ENCODE data around the gene TMPRSS3. TPM values are rescaled to one million over a fixed set of nuclear protein-coding genes. Genes with fewer than 3 reads are reported as not detected.

TMPRSS3 gene
- total RNA-seq, 1 experiment from 2014 or later = 4.3 TPM

DNA sequence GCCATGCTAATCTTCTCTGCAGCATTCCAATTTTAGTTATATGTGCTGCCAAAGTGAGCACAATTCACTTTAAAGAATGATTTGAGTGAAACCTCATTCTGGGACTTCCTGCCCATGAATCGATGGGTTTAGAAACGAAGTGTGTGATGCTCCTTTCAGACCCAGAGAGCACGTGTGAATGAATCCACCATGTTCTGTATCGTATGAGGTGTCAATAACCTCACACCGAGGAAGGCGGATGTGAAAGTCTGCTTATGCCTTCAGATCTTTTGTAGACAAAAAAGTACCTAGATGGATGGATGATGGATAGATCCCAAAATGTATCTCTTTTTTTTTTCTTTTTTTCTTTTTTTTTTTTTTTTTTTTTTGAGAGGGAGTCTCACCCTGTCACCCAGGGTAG is 21.7 kb upstream of the TMPRSS3 start:
- no peaks in the 10 kb centered on the region for H3K36me3 ChIP-seq (ENCODE audit: low read depth)
- no peak overlapping the region for H3K4me3 ChIP-seq
- no peak overlapping the region for H2AFZ ChIP-seq
- no peaks in the 10 kb centered on the region for H3K9me2 ChIP-seq (ENCODE audit: insufficient read depth)
- ChIA-PET POLR2A (ENCODE audit: unreplicated experiment) (no interaction called here), CTCF (no interaction called here)
- no peaks in the 10 kb centered on the region for H4K20me1 ChIP-seq (ENCODE audit: insufficient read depth)
- no peak overlapping the region for H3K27ac ChIP-seq
- DNase-seq = no peak
- H3K4me1 ChIP-seq (replicated peaks; ENCODE audit: insufficient read depth) = 0 out of 2 replicates have a peak, but pooled peaks cover 9% of the 10 kb centered on the region
- no peaks in the 10 kb centered on the region for H3K9me3 ChIP-seq (ENCODE audit: insufficient read depth, low read depth)
- intact Hi-C loops (cut with micrococcal nuclease; ENCODE audit: unreplicated experiment) = no loop called here
- no peak overlapping the region for H3K4me2 ChIP-seq
- no TSS peak for BruUV-seq (replicated peaks)
- peaks cover 13% of the 10 kb centered on the region; the same call in 1 of the 2 replicates for H3K27me3 ChIP-seq (ENCODE audit: insufficient read depth, low read depth)
- H3F3A ChIP-seq (ENCODE audit: insufficient read depth, low read depth) = no peaks in the 10 kb centered on the region
- H3K79me2 ChIP-seq (ENCODE audit: low read depth) = no peaks in the 10 kb centered on the region
- TF ChIP-seq, protein P1, sequence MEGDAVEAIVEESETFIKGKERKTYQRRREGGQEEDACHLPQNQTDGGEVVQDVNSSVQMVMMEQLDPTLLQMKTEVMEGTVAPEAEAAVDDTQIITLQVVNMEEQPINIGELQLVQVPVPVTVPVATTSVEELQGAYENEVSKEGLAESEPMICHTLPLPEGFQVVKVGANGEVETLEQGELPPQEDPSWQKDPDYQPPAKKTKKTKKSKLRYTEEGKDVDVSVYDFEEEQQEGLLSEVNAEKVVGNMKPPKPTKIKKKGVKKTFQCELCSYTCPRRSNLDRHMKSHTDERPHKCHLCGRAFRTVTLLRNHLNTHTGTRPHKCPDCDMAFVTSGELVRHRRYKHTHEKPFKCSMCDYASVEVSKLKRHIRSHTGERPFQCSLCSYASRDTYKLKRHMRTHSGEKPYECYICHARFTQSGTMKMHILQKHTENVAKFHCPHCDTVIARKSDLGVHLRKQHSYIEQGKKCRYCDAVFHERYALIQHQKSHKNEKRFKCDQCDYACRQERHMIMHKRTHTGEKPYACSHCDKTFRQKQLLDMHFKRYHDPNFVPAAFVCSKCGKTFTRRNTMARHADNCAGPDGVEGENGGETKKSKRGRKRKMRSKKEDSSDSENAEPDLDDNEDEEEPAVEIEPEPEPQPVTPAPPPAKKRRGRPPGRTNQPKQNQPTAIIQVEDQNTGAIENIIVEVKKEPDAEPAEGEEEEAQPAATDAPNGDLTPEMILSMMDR (conservative IDR thresholded peaks at IDR 0.05) = no peak
- no peak for TF ChIP-seq EZH2 (IDR thresholded peaks at IDR 0.05; ENCODE audit: low read depth)

DNA sequence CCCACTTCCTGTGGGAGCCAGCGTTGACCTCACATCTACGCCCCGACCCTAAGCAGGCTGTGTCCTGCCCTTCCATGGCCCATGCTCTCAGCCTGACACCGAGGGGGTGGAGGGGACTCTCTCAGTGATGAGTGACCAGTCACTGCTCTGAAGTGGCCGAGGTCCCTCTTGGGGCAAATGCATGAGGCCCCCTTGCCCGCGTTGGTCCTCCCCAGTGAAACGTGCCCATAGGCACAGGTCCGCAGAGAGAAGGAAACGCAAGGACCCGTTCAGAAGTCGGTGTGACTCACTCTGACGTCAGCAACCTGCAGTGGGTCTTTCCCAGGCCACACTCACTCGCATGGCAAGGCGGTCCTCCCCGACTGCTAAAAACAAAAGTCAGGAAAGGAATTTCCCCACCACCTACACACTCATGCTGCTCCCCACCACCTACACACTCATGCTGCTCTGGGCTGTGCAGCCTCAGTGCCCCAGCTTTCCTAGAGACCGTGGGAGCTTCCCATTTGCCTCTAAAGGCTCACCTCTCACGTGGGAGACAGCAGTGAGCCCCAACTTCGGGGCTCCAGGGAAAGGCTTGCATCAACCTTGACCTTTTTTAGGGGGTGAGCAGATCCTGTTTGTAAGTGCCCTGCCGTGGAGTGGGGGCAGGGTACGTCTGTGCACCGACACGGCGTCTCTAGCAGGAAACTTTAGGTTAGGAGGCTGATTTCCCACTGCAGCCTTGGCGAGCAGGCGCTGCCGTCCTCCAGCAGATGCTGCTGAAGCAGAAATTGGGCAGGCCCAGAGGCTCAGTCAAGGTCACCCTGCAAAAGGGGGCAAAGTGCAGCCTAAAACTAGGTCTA is 19.3 kb upstream of the TMPRSS3 start:
- Histone ChIP-seq H3K9me3 (ENCODE audit: insufficient read depth, low read depth) (no peaks in the 10 kb centered on the region), H3K9me2 (ENCODE audit: insufficient read depth) (no peaks in the 10 kb centered on the region), H3K4me3 (no peak overlapping the region), H3F3A (ENCODE audit: insufficient read depth, low read depth) (no peaks in the 10 kb centered on the region), H3K4me2 (peak overlapping the region; percentile 59; the same call in 1 of the 2 replicates), H3K79me2 (ENCODE audit: low read depth) (no peaks in the 10 kb centered on the region), H4K20me1 (ENCODE audit: insufficient read depth) (no peaks in the 10 kb centered on the region), H3K27me3 (ENCODE audit: insufficient read depth, low read depth) (no peaks in the 10 kb centered on the region), H3K36me3 (ENCODE audit: low read depth) (no peaks in the 10 kb centered on the region), H3K27ac (no peak overlapping the region), H3K4me1 (replicated peaks; ENCODE audit: insufficient read depth) (0 out of 2 replicates have a peak, but pooled peaks cover 9% of the 10 kb centered on the region), H2AFZ (no peak overlapping the region)
- peak; percentile 56 to 65 for DNase-seq
- intact Hi-C loops (cut with micrococcal nuclease; ENCODE audit: unreplicated experiment) = no loop called here
- no TSS peak for BruUV-seq (replicated peaks)
- no peak for TF ChIP-seq EZH2 (IDR thresholded peaks at IDR 0.05; ENCODE audit: low read depth)
- TF ChIP-seq, protein P1 (conservative IDR thresholded peaks at IDR 0.05) = no peak
- ChIA-PET POLR2A (ENCODE audit: unreplicated experiment) (no interaction called here), CTCF (no interaction called here)

DNA sequence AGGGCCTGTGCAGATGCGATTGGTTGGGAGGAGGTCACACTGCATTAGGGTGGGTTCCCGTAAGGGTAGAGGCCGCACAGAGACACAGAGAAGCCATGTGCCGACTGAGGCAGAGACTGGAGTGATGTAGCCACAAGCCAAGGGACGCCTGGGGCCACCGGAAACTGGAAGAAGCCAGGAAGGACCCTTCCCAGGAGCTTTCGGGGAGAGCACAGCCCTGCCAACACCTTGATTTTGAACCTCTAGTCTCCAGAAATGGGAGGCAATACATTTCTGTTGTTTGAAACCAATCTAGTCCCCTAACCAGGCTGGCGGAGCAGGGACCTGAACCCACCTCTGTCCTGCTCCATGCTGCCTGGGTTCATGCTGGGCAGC is 18.7 kb upstream of the TMPRSS3 start:
- Histone ChIP-seq H2AFZ (no peak overlapping the region), H3K4me3 (no peak overlapping the region), H3K36me3 (ENCODE audit: low read depth) (no peaks in the 10 kb centered on the region), H3K9me2 (ENCODE audit: insufficient read depth) (no peaks in the 10 kb centered on the region), H3K27me3 (ENCODE audit: insufficient read depth, low read depth) (no peaks in the 10 kb centered on the region), H3K9me3 (ENCODE audit: insufficient read depth, low read depth) (no peaks in the 10 kb centered on the region), H3K79me2 (ENCODE audit: low read depth) (no peaks in the 10 kb centered on the region), H4K20me1 (ENCODE audit: insufficient read depth) (no peaks in the 10 kb centered on the region), H3F3A (ENCODE audit: insufficient read depth, low read depth) (no peaks in the 10 kb centered on the region), H3K4me1 (replicated peaks; ENCODE audit: insufficient read depth) (0 out of 2 replicates have a peak, but pooled peaks cover 9% of the 10 kb centered on the region), H3K4me2 (peak overlapping the region; percentile 59; the same call in 1 of the 2 replicates), H3K27ac (no peak overlapping the region)
- BruUV-seq (replicated peaks) = no TSS peak
- TF ChIP-seq, protein P1 (conservative IDR thresholded peaks at IDR 0.05) = no peak
- TF ChIP-seq EZH2 (IDR thresholded peaks at IDR 0.05; ENCODE audit: low read depth) = no peak
- ChIA-PET CTCF (no interaction called here), POLR2A (ENCODE audit: unreplicated experiment) (no interaction called here)
- intact Hi-C loops (cut with micrococcal nuclease; ENCODE audit: unreplicated experiment) = no loop called here
- DNase-seq = no peak

Measured in PC-9 (cell line).